ENCODE results near the gene SIRPA. TPM values are rescaled to one million over a fixed set of nuclear protein-coding genes. Genes with fewer than 3 reads are reported as not detected.

The SIRPA gene
- total and polyA plus RNA-seq, 2 of the 4 experiments (the other 2 are of a cell fraction), result 9.9 to 40.2 TPM

GRCh38 chr20:1885254-1885653 lies 10.0 kb upstream of the SIRPA start:
- dilution Hi-C loops (cut with HindIII; ENCODE audit: low sequenced_read_pairs, unreplicated experiment), result no loop called here

More at GRCh38 chr20:1885254-1885653, 10.0 kb upstream of the SIRPA start:
- H3K23ac ChIP-seq (ENCODE audit: low read depth, low read length), result no peak overlapping the region
- H4K20me1 ChIP-seq (ENCODE audit: insufficient read depth, low read length), result no peaks in the 10 kb centered on the region
- CTCF ChIA-PET, result no interaction called here
- no peak overlapping the region for H3K14ac ChIP-seq (replicated peaks; ENCODE audit: low read depth, low read length)
- H3K27me3 ChIP-seq (ENCODE audit: control insufficient read depth, insufficient read depth, low read length), result peaks cover 10% of the 10 kb centered on the region; the same call in 1 of the 2 replicates
- peaks cover 1% of the 10 kb centered on the region; the same call in 1 of the 2 replicates for H3K36me3 ChIP-seq (ENCODE audit: control insufficient read depth, insufficient read depth, low read length)
- no peak overlapping the region for H3K18ac ChIP-seq (ENCODE audit: low read depth, low read length)
- no peak overlapping the region for H2BK5ac ChIP-seq (ENCODE audit: low read depth, low read length, poor library complexity, severe bottlenecking)
- H2AK5ac ChIP-seq (ENCODE audit: low read depth, low read length), result no peak overlapping the region
- no peaks in the 10 kb centered on the region for H3K79me1 ChIP-seq (ENCODE audit: low read depth in 1 of 2, low read length in 2 of 2)
- H2BK20ac ChIP-seq (ENCODE audit: low read depth, low read length), result no peak overlapping the region
- H2BK120ac ChIP-seq (ENCODE audit: low read depth, low read length), result no peak overlapping the region
- no peak overlapping the region for H2BK15ac ChIP-seq (ENCODE audit: low read depth, low read length)
- no peak overlapping the region for H3K4me2 ChIP-seq (ENCODE audit: low read depth, low read length)
- peaks cover 7% of the 10 kb centered on the region for H3K4me1 ChIP-seq (ENCODE audit: control insufficient read depth, insufficient read depth, low read length)
- ATAC-seq (ENCODE audit: low read depth) (no peak), DNase-seq (no peak)
- H3K27ac ChIP-seq (ENCODE audit: insufficient read depth, low read length), result no peak overlapping the region
- no CpG with 5 or more reads among the region's 4 CpGs for WGBS, 2 experiments (ENCODE audit: extremely low coverage in 2 of 2, insufficient read length in 1 of 2)
- H3K9ac ChIP-seq (ENCODE audit: low read depth, low read length), result no peak overlapping the region
- TF ChIP-seq RCOR1 (IDR thresholded peaks at IDR 0.05; ENCODE audit: insufficient replicate concordance, low read length) (no peak), CEBPB (IDR thresholded peaks at IDR 0.05; ENCODE audit: low read depth, low read length) (no peak), RFX5 (IDR thresholded peaks at IDR 0.05; ENCODE audit: low read depth, low read length) (no peak), RAD21 (IDR thresholded peaks at IDR 0.05; ENCODE audit: low read length) (no peak), MAZ (IDR thresholded peaks at IDR 0.05; ENCODE audit: borderline replicate concordance, low read depth, low read length) (no peak), NFE2L2 (IDR thresholded peaks at IDR 0.05; ENCODE audit: low read depth, low read length) (no peak), CTCF (conservative IDR thresholded peaks at IDR 0.05; ENCODE audit: low read depth, low read length) (no peak), BHLHE40 (IDR thresholded peaks at IDR 0.05; ENCODE audit: low read depth, low read length) (no peak), CHD1 (IDR thresholded peaks at IDR 0.05; ENCODE audit: low read depth, low read length) (no peak), MAFK (IDR thresholded peaks at IDR 0.05; ENCODE audit: low read depth, low read length) (no peak), ELK1 (IDR thresholded peaks at IDR 0.05; ENCODE audit: borderline replicate concordance, low read depth, low read length) (no peak)
- no peak overlapping the region for H4K8ac ChIP-seq (ENCODE audit: low read depth in 2 of 2, low read length in 2 of 2)
- POLR2A ChIA-PET (ENCODE audit: unreplicated experiment), result interaction anchor here (0.5 kb wide), 1 partner anchor 133 kb away, joined by 3 read pairs; no protein-coding TSS in a partner anchor
- no TSS peak for BruUV-seq (replicated peaks)
- no peak overlapping the region for H3K4ac ChIP-seq (ENCODE audit: low read depth, low read length)
- intact Hi-C loops (cut with micrococcal nuclease) (no loop called here), in situ Hi-C loops (cut with MboI; ENCODE audit: low sequenced_read_pairs) (no loop called here)
- H4K91ac ChIP-seq (ENCODE audit: insufficient read depth, low read depth, low read length), result no peak overlapping the region
- peaks cover 3% of the 10 kb centered on the region; the same call in 1 of the 2 replicates for H3K9me1 ChIP-seq (ENCODE audit: insufficient read depth, low read length)
- H3K9me3 ChIP-seq (ENCODE audit: control insufficient read depth, insufficient read depth, low read length), result no peaks in the 10 kb centered on the region
- no peak overlapping the region for H2AFZ ChIP-seq (replicated peaks; ENCODE audit: low read length, poor library complexity)
- H3K56ac ChIP-seq (ENCODE audit: extremely low read depth, insufficient read depth, low read length), result no peak overlapping the region
- H3K4me3 ChIP-seq (ENCODE audit: insufficient read depth, low read depth, low read length), result no peak overlapping the region
- H4K5ac ChIP-seq (ENCODE audit: low read depth, low read length), result no peak overlapping the region
- no peak overlapping the region for H2AK9ac ChIP-seq (replicated peaks; ENCODE audit: low read depth, low read length, poor library complexity)
